Keratinocyte (primary cell): Measurements from ENCODE around the gene C5orf24. TPM values are rescaled to one million over a fixed set of nuclear protein-coding genes. Genes with fewer than 3 reads are reported as not detected.
"Not testable (repeated sequence)": the region's sequence is repeated elsewhere in the genome, so short reads cannot be mapped to it uniquely, and the experiment has no call there.

Experiments
- DNase-seq: peaks from one replicate; pipeline ENCODE4 v3.0.0-alpha.2; 2011; ENCODE audit warnings: low read depth, missing footprints, low spot score
- FAIRE-seq: peaks from 2 replicates; lab custom pipeline; 2011; peaks lifted over from hg19 to GRCh38; lab: Jason Lieb, UNC
- H2AFZ ChIP-seq: 2 replicates; pipeline ENCODE4 v1.6.0; 2012; ENCODE audit warnings: low read length, control low read depth, inconsistent platforms; ENCODE audit not compliant: control insufficient read depth
- H3K27ac ChIP-seq: 2 replicates; pipeline ENCODE4 v1.5.1; 2011; ENCODE audit warnings: low read length; ENCODE audit not compliant: control insufficient read depth, insufficient read depth
- H3K27me3 ChIP-seq: 3 replicates; pipeline ENCODE4 v1.6.0; 2011; ENCODE audit warnings: low read length; ENCODE audit not compliant: control insufficient read depth, insufficient read depth; ENCODE audit errors: extremely low read depth
- H3K36me3 ChIP-seq, 2 experiments: 2 replicates in 1 of 2; 3 replicates in 1 of 2; pipeline ENCODE4 v1.5.1; 2011; ENCODE audit warnings: low read length in 2 of 2, mild to moderate bottlenecking in 1 of 2; ENCODE audit not compliant: control insufficient read depth in 2 of 2, insufficient read depth in 2 of 2; ENCODE audit errors: extremely low read depth in 1 of 2
- H3K4me1 ChIP-seq: 3 replicates; pipeline ENCODE4 v1.5.1; 2011; ENCODE audit warnings: low read length; ENCODE audit not compliant: control insufficient read depth, insufficient read depth; ENCODE audit errors: extremely low read depth
- H3K4me2 ChIP-seq: 3 replicates; pipeline ENCODE4 v1.6.0; 2011; ENCODE audit warnings: low read depth, low read length; ENCODE audit not compliant: control insufficient read depth, insufficient read depth; ENCODE audit errors: extremely low read depth
- H3K4me3 ChIP-seq, 3 experiments: fragments of 200-600 bp in 1 of 3; sonication (generic) in 1 of 3; 2 replicates in 2 of 3; 3 replicates in 1 of 3; pipeline ENCODE4 v1.5.1; 2011 to 2016; ENCODE audit warnings: low read length in 3 of 3, mild to moderate bottlenecking in 3 of 3, control low read depth in 2 of 3, inconsistent platforms in 1 of 3, low read depth in 1 of 3, mixed read lengths in 1 of 3, mixed run types in 1 of 3, moderate library complexity in 1 of 3; ENCODE audit not compliant: control insufficient read depth in 2 of 3, insufficient read depth in 2 of 3; ENCODE audit errors: extremely low read depth in 1 of 3
- H3K79me2 ChIP-seq: 2 replicates; pipeline ENCODE4 v1.6.0; 2012; ENCODE audit warnings: low read length; ENCODE audit not compliant: control insufficient read depth, insufficient read depth
- H3K9ac ChIP-seq: 3 replicates; pipeline ENCODE4 v1.6.0; 2011; ENCODE audit warnings: low read length; ENCODE audit not compliant: control insufficient read depth, insufficient read depth; ENCODE audit errors: extremely low read depth
- H3K9me1 ChIP-seq: 3 replicates; pipeline ENCODE4 v1.6.0; 2011; ENCODE audit warnings: low read length; ENCODE audit not compliant: control insufficient read depth, insufficient read depth; ENCODE audit errors: extremely low read depth
- H3K9me3 ChIP-seq: 2 replicates; pipeline ENCODE4 v1.5.1; 2012; ENCODE audit warnings: low read depth, low read length; ENCODE audit not compliant: control insufficient read depth
- H4K20me1 ChIP-seq: 3 replicates; pipeline ENCODE4 v1.6.0; 2011; ENCODE audit warnings: low read length; ENCODE audit not compliant: control insufficient read depth, insufficient read depth; ENCODE audit errors: extremely low read depth
- EZH2 ChIP-seq: IDR thresholded peaks from one replicate; pipeline ENCODE4 v1.6.1; 2012; ENCODE audit warnings: inconsistent platforms, mild to moderate bottlenecking, low read length, moderate library complexity
- dilution Hi-C: fragments of 300-500 bp; cut with MboI; formaldehyde crosslinking; loops from one replicate; pipeline ENCODE4 v1.7.0; 2020; ENCODE audit warnings: low sequenced_read_pairs; ENCODE audit not compliant: extremely low pct_ligation_motif_present
- polyA plus RNA-seq, 5 experiments: library from polyadenylated mRNA; depleted of rRNA in 3 of 5; stranded (reverse) in 3 of 5; stranded (forward) in 1 of 5; unstranded in 1 of 5; fragments of >200 nt; gene quantifications; 1 replicate in 1 of 5; 2 replicates in 3 of 5; 3 replicates in 1 of 5; pipeline versions ENCODE4 v1.2.1 to v1.2.3, GENCODE V29; 2011 to 2012; ENCODE audit warnings: missing spikeins in 2 of 5, low read depth in 1 of 5, low replicate concordance in 1 of 5
- TF ChIP-seq, protein P1 (sequence below), 3 experiments: IDR thresholded peaks in 1 of 3; conservative IDR thresholded peaks in 1 of 3; optimal IDR thresholded peaks in 1 of 3; 2 replicates in 2 of 3; 3 replicates in 1 of 3; pipeline versions ENCODE3 to v1.5.1; 2011; ENCODE audit warnings: low read length in 3 of 3, mild to moderate bottlenecking in 3 of 3, moderate library complexity in 2 of 3, control low read depth in 1 of 3, inconsistent platforms in 1 of 3; ENCODE audit not compliant: insufficient read depth in 2 of 3; ENCODE audit errors: extremely low read depth in 1 of 3

Gene C5orf24
- polyA plus RNA-seq, 1 donor (not counting 4 experiments of a cell fraction or from before 2014, with no cell fraction given) = 36.5 TPM

DNA sequence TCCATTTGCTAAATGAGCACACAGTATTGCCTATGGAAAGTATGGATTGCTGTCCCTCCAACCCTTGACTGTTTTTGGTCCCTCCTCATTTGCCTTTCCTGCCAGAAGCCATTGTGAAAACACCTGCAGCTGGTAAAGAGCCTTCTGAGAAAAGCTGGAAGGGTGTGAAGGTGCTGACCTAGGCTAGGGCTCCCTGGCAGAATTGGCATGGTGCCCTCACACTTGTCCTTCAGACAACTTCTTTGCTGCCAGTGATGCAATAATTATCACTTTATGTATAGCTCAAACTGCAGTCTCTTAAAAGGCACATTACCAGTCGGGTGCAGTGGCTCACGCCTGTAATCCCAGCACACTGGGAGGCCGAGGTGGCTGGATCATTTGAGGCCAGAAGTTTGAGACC lies 32.6 kb downstream of the C5orf24 start:
- Histone ChIP-seq H3K9me1 (no peaks in the 10 kb centered on the region), H3K36me3 (peaks cover 0 to 1% of the 10 kb centered on the region in 2 experiments), H3K4me3 (no peak overlapping the region), H3K27ac (no peak overlapping the region), H4K20me1 (no peaks in the 10 kb centered on the region), H3K79me2 (peaks cover 5% of the 10 kb centered on the region), H3K27me3 (no peaks in the 10 kb centered on the region), H2AFZ (no peak overlapping the region), H3K9me3 (no peaks in the 10 kb centered on the region), H3K4me2 (no peak overlapping the region), H3K4me1 (peaks cover 13% of the 10 kb centered on the region), H3K9ac (no peak overlapping the region)
- FAIRE-seq = no peak
- no peak for TF ChIP-seq EZH2
- TF ChIP-seq, protein P1, sequence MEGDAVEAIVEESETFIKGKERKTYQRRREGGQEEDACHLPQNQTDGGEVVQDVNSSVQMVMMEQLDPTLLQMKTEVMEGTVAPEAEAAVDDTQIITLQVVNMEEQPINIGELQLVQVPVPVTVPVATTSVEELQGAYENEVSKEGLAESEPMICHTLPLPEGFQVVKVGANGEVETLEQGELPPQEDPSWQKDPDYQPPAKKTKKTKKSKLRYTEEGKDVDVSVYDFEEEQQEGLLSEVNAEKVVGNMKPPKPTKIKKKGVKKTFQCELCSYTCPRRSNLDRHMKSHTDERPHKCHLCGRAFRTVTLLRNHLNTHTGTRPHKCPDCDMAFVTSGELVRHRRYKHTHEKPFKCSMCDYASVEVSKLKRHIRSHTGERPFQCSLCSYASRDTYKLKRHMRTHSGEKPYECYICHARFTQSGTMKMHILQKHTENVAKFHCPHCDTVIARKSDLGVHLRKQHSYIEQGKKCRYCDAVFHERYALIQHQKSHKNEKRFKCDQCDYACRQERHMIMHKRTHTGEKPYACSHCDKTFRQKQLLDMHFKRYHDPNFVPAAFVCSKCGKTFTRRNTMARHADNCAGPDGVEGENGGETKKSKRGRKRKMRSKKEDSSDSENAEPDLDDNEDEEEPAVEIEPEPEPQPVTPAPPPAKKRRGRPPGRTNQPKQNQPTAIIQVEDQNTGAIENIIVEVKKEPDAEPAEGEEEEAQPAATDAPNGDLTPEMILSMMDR (optimal IDR thresholded peaks at IDR 0.05 in 1 of 3, IDR thresholded peaks at IDR 0.05 in 1 of 3, conservative IDR thresholded peaks at IDR 0.05 in 1 of 3; ENCODE audit: extremely low read depth in 1 of 3, insufficient read depth in 2 of 3, low read length in 3 of 3) = no peak
- DNase-seq = no peak
- dilution Hi-C loops = no loop called here

DNA sequence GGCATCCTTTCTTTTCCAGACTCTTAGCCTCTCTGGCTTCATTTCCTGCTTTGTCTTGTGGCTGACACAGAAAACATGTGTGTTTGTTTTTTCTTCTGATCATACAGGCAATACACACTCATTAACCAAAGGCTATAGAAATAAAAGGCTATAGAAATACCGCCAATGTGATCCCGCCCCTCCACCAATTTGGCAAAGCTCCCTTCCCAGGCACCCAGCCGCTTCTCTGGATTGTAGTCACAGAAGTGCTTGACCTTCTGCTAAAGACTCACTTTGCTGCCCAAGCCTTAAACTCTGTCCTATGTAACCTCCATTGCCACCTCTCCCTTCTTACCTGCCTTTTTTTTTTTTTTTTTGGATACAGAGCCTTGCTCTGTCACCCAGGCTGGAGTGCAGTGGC lies 33.7 kb downstream of the C5orf24 start:
- peaks cover 0 to 1% of the 10 kb centered on the region in 2 experiments for H3K36me3 ChIP-seq
- peaks cover 5% of the 10 kb centered on the region for H3K79me2 ChIP-seq
- H3K27me3 ChIP-seq = no peaks in the 10 kb centered on the region
- no peak overlapping the region for H3K9ac ChIP-seq
- TF ChIP-seq EZH2 = no peak
- TF ChIP-seq, protein P1 (optimal IDR thresholded peaks at IDR 0.05 in 1 of 3, IDR thresholded peaks at IDR 0.05 in 1 of 3, conservative IDR thresholded peaks at IDR 0.05 in 1 of 3; ENCODE audit: extremely low read depth in 1 of 3, insufficient read depth in 2 of 3, low read length in 3 of 3) = no peak
- no peak overlapping the region for H2AFZ ChIP-seq
- H3K4me2 ChIP-seq = no peak overlapping the region
- no peak overlapping the region for H3K4me3 ChIP-seq
- DNase-seq (no peak), FAIRE-seq (no peak)
- no peaks in the 10 kb centered on the region for H4K20me1 ChIP-seq
- peaks cover 7% of the 10 kb centered on the region for H3K4me1 ChIP-seq
- dilution Hi-C loops = no loop called here
- H3K9me1 ChIP-seq = no peaks in the 10 kb centered on the region
- no peaks in the 10 kb centered on the region for H3K9me3 ChIP-seq
- no peak overlapping the region for H3K27ac ChIP-seq

DNA sequence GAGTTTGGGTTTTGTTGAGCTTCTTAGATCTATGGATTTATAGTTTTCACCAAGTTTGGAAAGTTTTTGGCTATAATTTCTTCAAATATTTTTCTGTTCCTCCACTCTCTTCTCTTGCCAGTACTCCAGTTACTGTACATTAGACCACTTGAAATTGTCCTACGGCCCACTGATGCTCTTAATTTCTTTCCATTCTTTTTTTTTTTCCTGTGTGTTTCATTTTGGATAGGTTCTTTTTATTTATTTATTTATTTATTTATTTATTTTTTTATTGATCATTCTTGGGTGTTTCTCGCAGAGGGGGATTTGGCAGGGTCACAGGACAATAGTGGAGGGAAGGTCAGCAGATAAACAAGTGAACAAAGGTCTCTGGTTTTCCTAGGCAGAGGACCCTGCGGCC lies 35.2 kb downstream of the C5orf24 start:
- DNase-seq, H3K27me3 ChIP-seq, H3K9me1 ChIP-seq, H3K4me3 ChIP-seq, H3K79me2 ChIP-seq, H3K27ac ChIP-seq, H3K9me3 ChIP-seq, dilution Hi-C loops, H2AFZ ChIP-seq, H4K20me1 ChIP-seq, H3K4me2 ChIP-seq, FAIRE-seq, H3K36me3 ChIP-seq, H3K4me1 ChIP-seq, H3K9ac ChIP-seq: not testable (repeated sequence)

DNA sequence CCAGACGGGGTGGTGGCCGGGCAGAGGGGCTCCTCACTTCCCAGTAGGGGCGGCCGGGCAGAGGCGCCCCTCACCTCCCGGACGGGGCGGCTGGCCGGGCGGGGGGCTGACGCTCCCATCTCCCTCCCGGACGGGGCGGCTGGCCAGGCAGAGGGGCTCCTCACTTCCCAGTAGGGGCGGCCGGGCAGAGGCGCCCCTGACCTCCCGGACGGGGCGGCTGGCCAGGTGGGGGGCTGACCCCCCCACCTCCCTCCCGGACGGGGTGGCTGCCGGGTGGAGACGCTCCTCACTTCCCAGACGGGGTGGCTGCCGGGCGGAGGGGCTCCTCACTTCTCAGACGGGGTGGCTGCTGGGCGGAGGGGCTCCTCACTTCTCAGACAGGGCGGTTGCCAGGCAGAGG lies 35.9 kb downstream of the C5orf24 start:
- DNase-seq, H3K36me3 ChIP-seq: not testable (repeated sequence)

More for the DNA sequence above, 35.9 kb downstream of the C5orf24 start:
- dilution Hi-C loops, H3K9me3 ChIP-seq, H3K27ac ChIP-seq, H4K20me1 ChIP-seq, H3K4me2 ChIP-seq, H3K27me3 ChIP-seq, H3K9me1 ChIP-seq, H3K79me2 ChIP-seq, H2AFZ ChIP-seq, FAIRE-seq, H3K9ac ChIP-seq, H3K4me1 ChIP-seq, H3K4me3 ChIP-seq: not testable (repeated sequence)
